Measurements from ENCODE around the gene FZD8.

- no peak for TF ChIP-seq POLR2A (IDR thresholded peaks at IDR 0.05)
- TF ChIP-seq CTCF (IDR thresholded peaks at IDR 0.05), result peak; percentile 67 to 89 (median 84)
Measured at GRCh38 chr10:35635576-35635975, 6.5 kb downstream of the FZD8 start.
